IMR-90 (cell line): ENCODE data around the gene NDUFS3. TPM values are rescaled to one million over a fixed set of nuclear protein-coding genes. Genes with fewer than 3 reads are reported as not detected.

ENCODE experiments used
- ATAC-seq: fragments of 200-7000 bp; cut with Tn5 transposase; 2 replicates; pipeline ENCODE4 v1.9.1; 2020; ENCODE audit warnings: low read depth, mild to moderate bottlenecking, moderate library complexity
- BruUV-seq: library from RNA; stranded (reverse); fragments of 400-500 nt; replicated peaks from 2 replicates; lab custom pipeline; 2021; lab: Mats Ljungman, UMichigan
- CTCF ChIA-PET: fragments of 300-600 bp; formaldehyde crosslinking; extraction: SDS; loops from one replicate; lab custom pipeline; 2021; ENCODE audit warnings: antibody characterized with exemption; lab: Yijun Ruan, JAX
- POLR2A ChIA-PET: fragments of 300-600 bp; sonication (Branson Sonifier 250); formaldehyde crosslinking; loops from one replicate; lab custom pipeline; 2022; ENCODE audit warnings: antibody characterized with exemption; ENCODE audit not compliant: unreplicated experiment; lab: Charles Lee
- DNase-seq: peaks from one replicate; pipeline ENCODE4 v3.0.0; 2013
- H2AFZ ChIP-seq: replicated peaks from 2 replicates; pipeline ENCODE3; 2013; ENCODE audit warnings: low read length, mild to moderate bottlenecking; ENCODE audit not compliant: poor library complexity
- H2AK5ac ChIP-seq: 2 replicates; pipeline ENCODE4 v1.6.1; 2013; ENCODE audit warnings: low read depth, low read length, inconsistent platforms
- H2AK9ac ChIP-seq: replicated peaks from 2 replicates; pipeline ENCODE3; 2013; ENCODE audit warnings: mild to moderate bottlenecking, low read depth, low read length, moderate library complexity; ENCODE audit not compliant: poor library complexity
- H2BK120ac ChIP-seq: 2 replicates; pipeline ENCODE4 v1.6.1; 2013; ENCODE audit warnings: low read depth, low read length, inconsistent platforms
- H2BK15ac ChIP-seq: 3 replicates; pipeline ENCODE4 v1.6.1; 2013; ENCODE audit warnings: low read depth, low read length, inconsistent platforms
- H2BK20ac ChIP-seq: 2 replicates; pipeline ENCODE4 v1.6.1; 2013; ENCODE audit warnings: low read depth, mild to moderate bottlenecking, inconsistent platforms, low read length, moderate library complexity
- H2BK5ac ChIP-seq: 2 replicates; pipeline ENCODE4 v1.6.1; 2013; ENCODE audit warnings: mild to moderate bottlenecking, low read depth, low read length, inconsistent platforms; ENCODE audit not compliant: poor library complexity, severe bottlenecking
- H3K14ac ChIP-seq: replicated peaks from 2 replicates; pipeline ENCODE4 v1.6.1; 2013; ENCODE audit warnings: low read depth, low read length, inconsistent platforms
- H3K18ac ChIP-seq: 2 replicates; pipeline ENCODE4 v1.6.1; 2013; ENCODE audit warnings: low read depth, low read length, control low read depth
- H3K23ac ChIP-seq: 2 replicates; pipeline ENCODE4 v1.6.1; 2013; ENCODE audit warnings: low read depth, low read length, inconsistent platforms
- H3K27ac ChIP-seq: 2 replicates; pipeline ENCODE4 v1.5.1; 2013; ENCODE audit warnings: mild to moderate bottlenecking, control low read depth, low read length; ENCODE audit not compliant: insufficient read depth
- H3K27me3 ChIP-seq: 2 replicates; pipeline ENCODE4 v1.6.1; 2013; ENCODE audit warnings: low read length; ENCODE audit not compliant: control insufficient read depth, insufficient read depth
- H3K36me3 ChIP-seq: 2 replicates; pipeline ENCODE4 v1.6.1; 2013; ENCODE audit warnings: low read length, mixed read lengths; ENCODE audit not compliant: control insufficient read depth, insufficient read depth
- H3K4ac ChIP-seq: 2 replicates; pipeline ENCODE4 v1.6.1; 2013; ENCODE audit warnings: low read depth, low read length, inconsistent platforms
- H3K4me1 ChIP-seq: 2 replicates; pipeline ENCODE4 v1.6.1; 2013; ENCODE audit warnings: low read length, mixed read lengths; ENCODE audit not compliant: control insufficient read depth, insufficient read depth
- H3K4me2 ChIP-seq: 2 replicates; pipeline ENCODE4 v1.6.1; 2013; ENCODE audit warnings: low read depth, mild to moderate bottlenecking, control low read depth, low read length, moderate library complexity
- H3K4me3 ChIP-seq: 2 replicates; pipeline ENCODE4 v1.5.1; 2013; ENCODE audit warnings: low read depth, mild to moderate bottlenecking, control low read depth, low read length, moderate library complexity; ENCODE audit not compliant: insufficient read depth
- H3K56ac ChIP-seq: 2 replicates; pipeline ENCODE4 v1.6.1; 2013; ENCODE audit warnings: low read length, inconsistent platforms; ENCODE audit not compliant: insufficient read depth; ENCODE audit errors: extremely low read depth
- H3K79me1 ChIP-seq, 2 experiments: 2 replicates each; pipeline ENCODE4 v1.6.1; 2013; ENCODE audit warnings: low read length in 2 of 2, inconsistent platforms in 1 of 2, low read depth in 1 of 2
- H3K9ac ChIP-seq: 2 replicates; pipeline ENCODE4 v1.6.1; 2013; ENCODE audit warnings: low read depth, low read length, control low read depth
- H3K9me1 ChIP-seq: 2 replicates; pipeline ENCODE4 v1.6.1; 2013; ENCODE audit warnings: low read length, inconsistent platforms; ENCODE audit not compliant: insufficient read depth
- H3K9me3 ChIP-seq: 2 replicates; pipeline ENCODE4 v1.6.1; 2013; ENCODE audit warnings: low read length; ENCODE audit not compliant: control insufficient read depth, insufficient read depth
- H4K20me1 ChIP-seq: 2 replicates; pipeline ENCODE4 v1.6.1; 2013; ENCODE audit warnings: low read length, inconsistent platforms; ENCODE audit not compliant: insufficient read depth
- H4K5ac ChIP-seq: 2 replicates; pipeline ENCODE4 v1.6.1; 2013; ENCODE audit warnings: mild to moderate bottlenecking, low read depth, low read length, control low read depth
- H4K8ac ChIP-seq, 2 experiments: 2 replicates each; pipeline ENCODE4 v1.6.1; 2013; ENCODE audit warnings: low read depth in 2 of 2, low read length in 2 of 2, control low read depth in 1 of 2, inconsistent platforms in 1 of 2
- H4K91ac ChIP-seq: 2 replicates; pipeline ENCODE4 v1.6.1; 2013; ENCODE audit warnings: low read depth, low read length, inconsistent platforms; ENCODE audit not compliant: insufficient read depth
- CHD1 ChIP-seq: IDR thresholded peaks from 2 replicates; pipeline ENCODE4 v1.6.1; 2012; ENCODE audit warnings: low read depth, low read length, improper control_type of control experiment
- CTCF ChIP-seq: conservative IDR thresholded peaks from 2 replicates; pipeline ENCODE4 v1.5.1; 2012; ENCODE audit warnings: mild to moderate bottlenecking, low read depth, low read length, improper control_type of control experiment
- ELK1 ChIP-seq: fragments of 150-350 bp; IDR thresholded peaks from 2 replicates; pipeline ENCODE4 v1.6.1; 2016; ENCODE audit warnings: low read depth, mild to moderate bottlenecking, low read length, moderate library complexity, borderline replicate concordance
- FOS ChIP-seq: fragments of 150-350 bp; IDR thresholded peaks from 2 replicates; pipeline ENCODE4 v1.6.1; 2016; ENCODE audit warnings: low read depth, low read length
- MAFK ChIP-seq: IDR thresholded peaks from 2 replicates; pipeline ENCODE4 v1.6.1; 2012; ENCODE audit warnings: low read depth, low read length, improper control_type of control experiment
- WGBS, 2 experiments: methylation state at CpG; one replicate each; pipeline versions ENCODE4 v1.1.5 to v1.1.7; 2013; ENCODE audit warnings: missing lambda C conversion rate in 2 of 2; ENCODE audit not compliant: insufficient read length in 1 of 2; ENCODE audit errors: extremely low coverage in 2 of 2; 5-methylcytosine and 5-hydroxymethylcytosine counted together
- dilution Hi-C: fragments of 300-500 bp; cut with HindIII; formaldehyde crosslinking; loops from one replicate; pipeline ENCODE4 v1.14.3; 2018; ENCODE audit warnings: low sequenced_read_pairs; ENCODE audit not compliant: unreplicated experiment
- in situ Hi-C: fragments of 300-500 bp; cut with MboI; formaldehyde crosslinking; loops from 3 replicates; pipeline ENCODE4 v1.14.3; 2019; ENCODE audit warnings: low sequenced_read_pairs, inconsistent platforms, mixed read lengths
- intact Hi-C: fragments of 100-400 bp; cut with micrococcal nuclease; formaldehyde crosslinking; loops from 2 replicates; pipeline ENCODE4 v1.10.0; 2022
- polyA plus RNA-seq, 3 experiments: library from polyadenylated mRNA; depleted of rRNA; stranded (reverse); fragments of >200 nt; gene quantifications; 2 replicates each; pipeline ENCODE4 v1.2.3, GENCODE V29; 2012; ENCODE audit warnings: low replicate concordance in 1 of 3
- total RNA-seq: library from RNA; depleted of rRNA; stranded (reverse); fragments of >200 nt; gene quantifications from 2 replicates; pipeline ENCODE4 v1.2.3, GENCODE V29; 2012

Gene NDUFS3
- total and polyA plus RNA-seq, 2 of the 4 experiments (the other 2 are of a cell fraction), result 77.1 to 108 TPM

GRCh38 chr11:47564933-47565339 lies 13.9 kb upstream of the NDUFS3 start:
- H2BK120ac ChIP-seq, result peak overlapping the region; percentile 45; the same call in 1 of the 2 replicates
- peak overlapping the region; percentile 99 for H2AFZ ChIP-seq
- no peaks in the 10 kb centered on the region for H4K20me1 ChIP-seq
- peak overlapping the region; percentile 80 for H3K9ac ChIP-seq
- peaks cover 4% of the 10 kb centered on the region for H3K4me1 ChIP-seq
- BruUV-seq, result TSS peak; percentile 25
- in situ Hi-C loops, result no loop called here
- peak overlapping the region; percentile 95 for H3K4me3 ChIP-seq
- POLR2A ChIA-PET, result interaction anchor here (0.6 to 1.1 kb wide), 2 partner anchors 13 to 32 kb away, joined by 3 to 4 read pairs; no protein-coding TSS in a partner anchor
- H3K27ac ChIP-seq, result peak overlapping the region; percentile 65
- no peaks in the 10 kb centered on the region for H3K9me3 ChIP-seq
- H3K18ac ChIP-seq, result peak overlapping the region; percentile 46; the same call in 1 of the 2 replicates
- peaks cover 9% of the 10 kb centered on the region for H3K36me3 ChIP-seq
- no peaks in the 10 kb centered on the region for H3K27me3 ChIP-seq
- peak overlapping the region; percentile 53; the same call in 1 of the 2 replicates for H3K23ac ChIP-seq
- H4K91ac ChIP-seq, result peak overlapping the region; percentile 75
- no peak for DNase-seq
- no peak for ATAC-seq
- peaks cover 24 to 44% of the 10 kb centered on the region in 2 experiments for H3K79me1 ChIP-seq
- H2BK5ac ChIP-seq, result peak overlapping the region; percentile 4
- H3K56ac ChIP-seq, result no peak overlapping the region; the same call in 1 of the 2 replicates
- H4K5ac ChIP-seq, result peak overlapping the region; percentile 94
- no peak overlapping the region for H2BK20ac ChIP-seq
- TF ChIP-seq FOS (no peak), CTCF (no peak), ELK1 (no peak), MAFK (no peak), CHD1 (no peak)
- CTCF ChIA-PET, result interaction anchor here (0.8 kb wide), 1 partner anchor 52 kb away, joined by 3 read pairs; no protein-coding TSS in a partner anchor
- H2AK5ac ChIP-seq, result peak overlapping the region; percentile 37
- peak overlapping the region; percentile 59 to 100 for H4K8ac ChIP-seq
- H3K4me2 ChIP-seq, result peak overlapping the region; percentile 90
- H2BK15ac ChIP-seq, result peak overlapping the region; percentile 57; the same call in 1 of the 3 replicates
- H3K9me1 ChIP-seq, result peaks cover 3% of the 10 kb centered on the region; the same call in 1 of the 2 replicates
- H2AK9ac ChIP-seq, result peak overlapping the region; percentile 98
- dilution Hi-C loops, result no loop called here
- WGBS, 2 experiments, result no CpG with 5 or more reads among the region's 11 CpGs
- H3K14ac ChIP-seq, result peak overlapping the region; percentile 92
- peak overlapping the region; percentile 87 for H3K4ac ChIP-seq
- intact Hi-C loops, result no loop called here
